ENCODE data around the gene TAOK3. TPM values are rescaled to one million over a fixed set of nuclear protein-coding genes. Genes with fewer than 3 reads are reported as not detected.
A peak's percentile ranks its signal among the peaks of the same experiment; 100 is the strongest.

TAOK3 gene
- total and polyA plus RNA-seq, 3 donors from 2014 or later: 20.5 to 64.8 (median 51.9) TPM

- H3K27ac ChIP-seq: peak overlapping the region; percentile 26
- intact Hi-C loops (cut with DNase I; ENCODE audit: low total_unique reads): loop anchor here (10.0 kb wide), 1 partner anchor 187 kb away; the partner anchor contains the start of genes SUDS3 and TAOK3
- no peak for DNase-seq
- WGBS, 2 donors: 62 to 69% methylated on average over 6 of the region's 6 CpGs
- no peak for TF ChIP-seq CTCF (IDR thresholded peaks at IDR 0.05)
- TF ChIP-seq POLR2A (IDR thresholded peaks at IDR 0.05): no peak
- peaks cover 12% of the 10 kb centered on the region for H3K4me1 ChIP-seq
- H3K4me3 ChIP-seq: no peak overlapping the region
- no peaks in the 10 kb centered on the region for H3K9me3 ChIP-seq
- no peaks in the 10 kb centered on the region for H3K36me3 ChIP-seq (ENCODE audit: low read depth, missing control alignments)
- H3K27me3 ChIP-seq: no peaks in the 10 kb centered on the region
Measured at GRCh38 chr12:118187751-118188435, 184.8 kb downstream of the TAOK3 start.

GRCh38 chr12:118185602-118186397 is 186.9 kb downstream of the TAOK3 start:
- intact Hi-C loops (cut with DNase I; ENCODE audit: low total_unique reads): loop anchor here (10.0 kb wide), 1 partner anchor 189 kb away; the partner anchor contains the start of genes SUDS3 and TAOK3
- no peak overlapping the region for H3K27ac ChIP-seq
- no peak for DNase-seq
- H3K9me3 ChIP-seq: no peaks in the 10 kb centered on the region
- 67 to 74% methylated on average over 5 of the region's 5 CpGs for WGBS, 2 donors
- no peak overlapping the region for H3K4me3 ChIP-seq
- peaks cover 15% of the 10 kb centered on the region for H3K4me1 ChIP-seq
- no peaks in the 10 kb centered on the region for H3K27me3 ChIP-seq
- H3K36me3 ChIP-seq (ENCODE audit: low read depth, missing control alignments): no peaks in the 10 kb centered on the region
- TF ChIP-seq POLR2A (IDR thresholded peaks at IDR 0.05) (no peak), CTCF (IDR thresholded peaks at IDR 0.05) (no peak)

GRCh38 chr12:118183711-118184110 is 189.0 kb downstream of the TAOK3 start:
- intact Hi-C loops (cut with DNase I; ENCODE audit: low total_unique reads): loop anchor here (10.0 kb wide), 1 partner anchor 191 kb away; the partner anchor contains the start of genes SUDS3 and TAOK3
- no peak overlapping the region for H3K4me3 ChIP-seq
- peaks cover 12% of the 10 kb centered on the region for H3K4me1 ChIP-seq
- no peak overlapping the region for H3K27ac ChIP-seq
- no peaks in the 10 kb centered on the region for H3K36me3 ChIP-seq (ENCODE audit: low read depth, missing control alignments)
- DNase-seq: no peak
- H3K27me3 ChIP-seq: no peaks in the 10 kb centered on the region
- TF ChIP-seq POLR2A (IDR thresholded peaks at IDR 0.05) (no peak), CTCF (IDR thresholded peaks at IDR 0.05) (no peak)
- no peaks in the 10 kb centered on the region for H3K9me3 ChIP-seq

- intact Hi-C loops (cut with DNase I; ENCODE audit: low total_unique reads): loop anchor here (10.0 kb wide), 1 partner anchor 192 kb away; the partner anchor contains the start of genes SUDS3 and TAOK3
- Histone ChIP-seq H3K36me3 (ENCODE audit: low read depth, missing control alignments) (no peaks in the 10 kb centered on the region), H3K27me3 (no peaks in the 10 kb centered on the region), H3K4me1 (peaks cover 12% of the 10 kb centered on the region), H3K4me3 (no peak overlapping the region), H3K27ac (no peak overlapping the region), H3K9me3 (no peaks in the 10 kb centered on the region)
- TF ChIP-seq CTCF (IDR thresholded peaks at IDR 0.05) (no peak), POLR2A (IDR thresholded peaks at IDR 0.05) (no peak)
- DNase-seq: no peak
Measured at GRCh38 chr12:118183155-118183554, 189.6 kb downstream of the TAOK3 start.
